Muscle layer of duodenum (tissue), 2 donors: ENCODE data around the gene CCL5.
"Not testable (repeated sequence)": the region's sequence is repeated elsewhere in the genome, so short reads cannot be mapped to it uniquely, and the experiment has no call there.

Experiments
- H3K27ac ChIP-seq: one replicate; pipeline ENCODE4 v1.7.0; 2013; ENCODE audit warnings: mild to moderate bottlenecking, low read length
- H3K27me3 ChIP-seq: one replicate; pipeline ENCODE4 v1.7.0; 2013; ENCODE audit warnings: low read depth, mild to moderate bottlenecking, control low read depth, low read length
- H3K36me3 ChIP-seq, 2 donors: one replicate each; pipeline ENCODE4 v1.7.0; 2013; ENCODE audit warnings: low read length in 2 of 2, control low read depth in 1 of 2, mild to moderate bottlenecking in 1 of 2; ENCODE audit not compliant: insufficient read depth in 2 of 2, control insufficient read depth in 1 of 2
- H3K4me1 ChIP-seq, 2 donors: one replicate each; pipeline ENCODE4 v1.7.0; 2013; ENCODE audit warnings: low read length in 2 of 2, mild to moderate bottlenecking in 2 of 2, control low read depth in 1 of 2, moderate library complexity in 1 of 2; ENCODE audit not compliant: insufficient read depth in 2 of 2, control insufficient read depth in 1 of 2
- H3K4me3 ChIP-seq, 2 donors: one replicate each; pipeline ENCODE4 v1.7.0; 2013; ENCODE audit warnings: low read length in 2 of 2, low read depth in 1 of 2, mild to moderate bottlenecking in 1 of 2
- H3K9me3 ChIP-seq, 2 donors: one replicate each; pipeline ENCODE4 v1.7.0; 2013; ENCODE audit warnings: low read length in 2 of 2, control low read depth in 1 of 2, mild to moderate bottlenecking in 1 of 2; ENCODE audit not compliant: control insufficient read depth in 1 of 2
- donor health status: healthy.

The CCL5 gene

DNA sequence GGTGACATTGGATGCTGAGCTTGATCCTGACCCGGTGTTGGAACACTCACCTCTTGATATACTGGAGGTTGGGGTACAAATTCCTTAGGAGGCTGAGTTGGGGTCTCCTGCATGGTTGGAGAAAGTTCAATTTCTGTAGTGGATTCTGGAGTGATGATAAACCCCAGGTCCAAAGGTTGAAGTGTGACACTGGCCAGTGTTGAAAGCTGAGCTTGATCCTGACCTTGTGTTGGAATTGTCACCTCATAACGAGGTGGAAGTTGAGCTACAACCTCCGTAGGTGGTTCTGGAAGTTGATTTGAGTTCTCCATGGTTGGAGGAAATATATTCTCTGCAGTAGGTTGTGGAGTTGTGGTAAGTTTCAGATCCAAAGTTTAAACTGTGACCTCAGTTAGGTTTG is 29.2 kb upstream of the CCL5 start:
- Histone ChIP-seq H3K27me3 (no peaks in the 10 kb centered on the region), H3K4me3 (no peak overlapping the region), H3K4me1 (no peaks in the 10 kb centered on the region), H3K27ac (no peak overlapping the region), H3K9me3 (no peaks in the 10 kb centered on the region), H3K36me3 (no peaks in the 10 kb centered on the region)

DNA sequence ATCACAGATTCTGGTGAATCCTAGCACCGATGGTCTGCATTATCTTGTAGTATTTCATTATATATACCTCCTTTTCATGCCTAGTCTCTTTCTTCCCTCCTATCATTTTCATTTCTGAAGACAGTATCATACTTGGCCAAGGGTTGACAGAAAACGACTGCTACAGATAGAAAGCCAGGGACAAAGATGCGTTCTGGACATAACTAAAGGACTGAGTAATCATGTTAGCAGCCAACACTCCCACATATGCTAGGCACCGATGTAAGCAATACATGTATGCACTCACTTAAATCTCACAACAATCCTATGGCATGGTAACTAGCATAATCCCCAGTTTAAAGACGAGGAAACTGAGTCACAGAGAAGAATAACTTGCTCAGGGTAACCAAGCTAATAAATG is 27.5 kb upstream of the CCL5 start:
- Histone ChIP-seq H3K36me3 (no peaks in the 10 kb centered on the region), H3K4me1 (no peaks in the 10 kb centered on the region), H3K9me3 (no peaks in the 10 kb centered on the region)

DNA sequence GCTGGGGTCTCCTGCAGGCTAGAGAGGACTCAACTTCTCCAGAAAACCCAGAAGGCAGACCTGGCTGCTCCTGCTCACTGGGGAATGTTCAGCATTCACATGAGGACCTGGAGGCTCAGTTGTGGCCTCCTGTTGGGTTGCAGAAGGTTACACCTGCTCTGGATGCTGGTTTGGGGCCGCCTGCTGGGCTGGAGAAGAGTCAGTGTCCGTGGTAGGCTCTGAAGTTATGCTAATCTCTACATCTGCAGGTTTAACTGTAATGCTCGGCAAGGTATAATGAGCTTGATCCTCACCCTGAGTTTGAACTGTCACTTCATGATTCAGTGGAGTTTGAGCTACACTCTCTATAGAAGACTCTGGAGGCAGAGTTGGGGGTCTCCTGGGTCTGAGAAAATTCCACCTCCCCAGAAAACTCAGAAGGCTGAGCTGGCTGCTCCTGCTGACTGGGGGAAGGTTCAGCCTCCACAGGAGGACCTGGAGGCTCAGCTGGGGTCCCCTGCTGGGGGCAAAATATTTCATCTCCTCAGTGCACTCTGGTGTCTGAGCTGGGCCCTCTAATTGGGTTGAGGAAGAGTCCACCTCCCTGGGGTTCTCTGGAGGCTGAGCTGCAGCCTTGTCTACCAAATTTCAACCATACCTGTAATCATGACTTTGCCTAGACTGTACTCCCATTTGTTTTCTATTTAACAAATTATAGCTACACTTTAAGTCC is 26.9 kb upstream of the CCL5 start:
- no peaks in the 10 kb centered on the region for H3K4me1 ChIP-seq
- no peaks in the 10 kb centered on the region for H3K9me3 ChIP-seq
- H3K27me3 ChIP-seq, result no peaks in the 10 kb centered on the region
- no peak overlapping the region for H3K4me3 ChIP-seq
- no peak overlapping the region for H3K27ac ChIP-seq
- H3K36me3 ChIP-seq, result no peaks in the 10 kb centered on the region

More for the DNA sequence above, 27.5 kb upstream of the CCL5 start:
- no peaks in the 10 kb centered on the region for H3K27me3 ChIP-seq
- no peak overlapping the region for H3K27ac ChIP-seq
- no peak overlapping the region for H3K4me3 ChIP-seq

DNA sequence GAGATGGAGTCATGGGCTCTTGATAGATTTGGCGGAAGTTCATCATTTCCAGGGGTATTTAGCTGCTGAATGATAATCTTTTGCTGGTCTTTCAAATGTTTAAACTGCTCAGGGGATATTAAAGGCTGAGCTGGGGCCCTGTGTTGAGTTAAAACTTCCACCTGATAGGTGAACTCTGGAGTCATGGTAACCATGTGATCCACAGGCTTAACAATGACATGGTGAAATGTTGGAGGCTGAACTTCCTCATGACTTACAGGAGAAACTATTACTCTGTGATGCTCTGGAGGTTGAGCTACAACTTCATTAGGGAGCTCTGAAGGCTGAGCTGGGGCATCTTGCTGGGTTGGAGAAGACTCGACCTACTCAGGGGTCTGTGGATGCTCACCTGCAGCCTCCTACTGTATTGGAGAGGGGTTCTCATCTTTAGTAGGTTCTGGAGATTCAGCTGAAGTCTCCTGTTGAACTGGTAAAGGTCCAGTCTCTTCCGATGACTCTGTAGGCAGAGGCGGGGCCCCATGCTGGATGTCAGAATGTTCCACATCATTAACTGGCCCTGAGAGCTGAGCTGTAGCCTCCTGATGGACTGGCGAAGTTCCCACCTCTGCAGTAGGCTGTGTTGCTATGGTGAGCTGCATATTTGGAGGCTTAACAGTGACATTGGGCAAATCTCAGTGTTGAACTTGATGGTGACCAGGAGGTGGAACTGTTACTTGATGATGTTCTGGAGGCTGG is 26.2 kb upstream of the CCL5 start:
- no peaks in the 10 kb centered on the region for H3K9me3 ChIP-seq
- H3K4me3 ChIP-seq, result no peak overlapping the region
- no peaks in the 10 kb centered on the region for H3K36me3 ChIP-seq
- no peaks in the 10 kb centered on the region for H3K4me1 ChIP-seq
- no peaks in the 10 kb centered on the region for H3K27me3 ChIP-seq
- no peak overlapping the region for H3K27ac ChIP-seq

DNA sequence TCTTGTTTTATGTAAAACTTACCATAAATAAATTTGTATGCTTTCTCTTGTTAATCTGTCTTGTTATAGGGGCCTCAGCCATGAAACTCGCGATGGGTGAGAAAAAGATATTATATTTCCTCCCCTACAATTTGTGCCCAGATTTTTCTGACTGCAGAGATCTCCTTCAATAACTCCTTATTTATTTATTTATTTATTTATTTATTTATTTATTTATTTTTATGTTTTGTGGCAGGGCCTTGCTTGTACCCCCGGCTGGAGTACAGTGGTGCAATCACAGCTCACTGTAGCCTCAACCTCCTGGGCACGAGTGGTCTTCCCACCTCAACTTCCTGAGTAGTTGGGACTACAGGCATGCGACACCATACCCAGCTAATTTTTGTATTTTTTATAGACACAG is 23.3 kb upstream of the CCL5 start:
- Histone ChIP-seq H3K27ac (no peak overlapping the region), H3K27me3 (no peaks in the 10 kb centered on the region), H3K4me1 (no peaks in the 10 kb centered on the region), H3K9me3 (no peaks in the 10 kb centered on the region), H3K36me3 (no peaks in the 10 kb centered on the region), H3K4me3 (no peak overlapping the region)

DNA sequence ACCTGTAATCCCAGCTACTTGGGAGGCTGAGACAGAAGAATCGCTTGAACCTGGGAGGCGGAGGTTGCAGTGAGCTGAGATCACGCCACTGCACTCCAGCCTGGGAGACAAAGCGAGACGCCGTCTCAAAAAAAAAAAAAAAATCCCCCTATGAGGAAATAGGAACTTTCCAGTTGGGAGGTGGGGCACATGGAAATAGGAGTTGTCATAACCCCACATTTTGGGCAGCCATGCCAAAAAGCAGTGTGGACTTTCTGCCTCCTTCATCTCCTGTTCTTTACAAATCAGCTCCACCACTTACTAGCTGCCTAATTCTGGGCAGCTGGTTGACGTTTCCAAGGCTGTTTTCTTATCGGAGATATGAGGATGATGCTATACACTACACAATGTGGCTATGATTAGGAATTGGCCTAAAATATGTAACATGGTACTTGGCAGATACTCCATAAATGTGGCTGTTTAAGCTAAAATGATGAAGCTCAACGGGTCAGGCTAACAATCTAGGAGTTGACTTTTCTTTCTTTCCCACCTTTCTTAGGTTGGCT is 21.5 kb upstream of the CCL5 start:
- Histone ChIP-seq H3K4me1 (no peaks in the 10 kb centered on the region), H3K9me3 (no peaks in the 10 kb centered on the region), H3K27me3 (no peaks in the 10 kb centered on the region), H3K27ac (no peak overlapping the region), H3K36me3 (no peaks in the 10 kb centered on the region), H3K4me3 (no peak overlapping the region)

DNA sequence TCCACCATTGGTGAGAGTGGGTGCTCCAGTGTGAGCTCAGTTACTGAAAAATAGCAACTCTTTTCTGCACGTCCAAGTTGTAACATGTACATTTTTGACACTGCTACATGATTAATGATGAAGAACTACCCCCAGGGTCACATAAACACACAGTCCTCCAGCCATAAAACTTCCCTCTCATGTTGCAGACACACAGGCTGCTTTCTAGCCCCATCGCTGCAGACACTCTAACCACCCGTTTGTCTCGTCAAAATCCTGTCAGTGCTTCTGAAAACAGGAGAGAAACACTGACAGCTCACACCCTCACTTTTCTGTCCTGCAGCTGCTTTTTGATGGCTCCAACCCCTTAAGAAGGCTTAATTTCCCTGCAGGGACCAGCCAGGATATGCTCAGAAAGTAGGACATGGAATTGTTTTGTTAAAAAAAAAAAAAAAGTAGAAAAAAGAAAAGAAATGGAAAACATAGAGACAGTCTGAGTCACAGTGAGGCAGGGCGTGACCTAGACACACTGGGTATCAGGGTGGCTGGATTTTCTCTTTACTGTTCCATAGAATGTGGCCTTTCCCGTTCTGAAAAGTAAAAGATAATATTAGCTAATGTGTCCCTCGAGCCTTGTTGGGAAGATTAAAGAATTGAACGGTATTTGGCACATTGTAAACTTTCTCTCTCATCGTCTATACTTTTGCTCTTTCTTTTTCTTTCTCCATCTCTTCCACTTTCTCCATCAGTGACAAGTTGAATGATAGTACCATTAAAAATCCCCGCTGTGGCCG is 20.7 kb upstream of the CCL5 start:
- Histone ChIP-seq H3K4me1 (no peaks in the 10 kb centered on the region), H3K4me3 (no peak overlapping the region), H3K36me3 (no peaks in the 10 kb centered on the region), H3K27me3 (no peaks in the 10 kb centered on the region), H3K27ac (no peak overlapping the region), H3K9me3 (no peaks in the 10 kb centered on the region)

DNA sequence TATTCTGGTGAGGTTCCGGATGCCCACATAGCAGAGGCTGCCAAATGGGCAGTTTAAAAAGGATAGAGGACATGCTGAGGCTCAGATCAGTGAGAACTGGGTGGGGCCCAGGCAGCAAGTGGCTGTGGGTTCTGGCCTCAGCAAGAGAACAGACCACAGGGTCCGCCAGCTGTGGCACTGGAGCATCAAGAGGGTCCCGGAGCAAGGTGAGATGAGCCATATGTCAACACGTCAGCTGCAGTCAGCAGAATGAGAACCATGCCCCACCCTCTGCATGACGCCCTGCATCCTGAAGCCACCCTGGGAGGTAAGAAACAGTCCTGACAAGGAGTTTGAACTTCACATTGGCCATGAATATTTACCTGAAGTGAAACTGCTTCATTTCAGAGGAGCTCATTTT is 20.1 kb upstream of the CCL5 start:
- H3K4me3 ChIP-seq, result no peak overlapping the region
- H3K27ac ChIP-seq, result no peak overlapping the region
- H3K4me1 ChIP-seq, result no peaks in the 10 kb centered on the region
- H3K36me3 ChIP-seq, result no peaks in the 10 kb centered on the region
- H3K9me3 ChIP-seq, result no peaks in the 10 kb centered on the region
- no peaks in the 10 kb centered on the region for H3K27me3 ChIP-seq

DNA sequence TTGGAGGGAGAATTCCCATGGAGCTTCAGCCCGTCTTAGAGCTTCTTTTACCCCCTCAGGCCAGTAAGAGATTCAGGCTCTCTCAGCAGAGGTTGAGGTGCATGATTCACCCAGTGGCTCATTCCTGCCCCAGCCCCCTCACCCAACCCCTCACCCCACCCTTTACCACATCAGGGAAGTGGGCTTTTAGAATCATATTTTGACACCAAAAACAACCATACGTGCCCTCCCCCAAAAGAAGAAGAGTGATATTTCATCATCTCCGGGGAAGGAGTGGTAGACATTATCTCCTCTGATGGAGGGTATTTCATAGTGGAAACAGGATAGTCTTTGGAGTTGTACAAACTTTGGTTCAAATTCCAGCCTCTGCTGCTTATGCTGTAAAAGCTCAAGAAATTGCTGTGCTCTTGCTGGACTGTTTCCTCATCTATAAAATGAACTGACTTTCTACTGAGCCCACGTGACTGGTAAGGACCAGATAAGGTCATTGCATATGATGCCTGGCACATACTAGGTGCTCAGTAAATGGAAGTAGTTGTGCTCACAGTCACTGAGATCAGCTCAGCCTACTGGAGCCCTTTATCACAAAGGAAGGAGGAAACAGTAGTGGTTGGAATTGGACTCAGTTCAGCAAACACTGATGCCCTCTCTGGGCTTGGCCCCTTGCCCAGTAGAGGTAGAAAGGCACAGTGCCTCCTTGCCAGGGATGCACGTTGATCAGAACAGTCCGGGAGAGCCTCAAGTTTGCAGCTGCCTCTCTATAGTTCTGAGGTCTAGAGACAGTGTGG is 18.3 kb upstream of the CCL5 start:
- no peaks in the 10 kb centered on the region for H3K27me3 ChIP-seq
- no peak overlapping the region for H3K27ac ChIP-seq
- H3K9me3 ChIP-seq, result no peaks in the 10 kb centered on the region
- H3K4me3 ChIP-seq, result no peak overlapping the region
- H3K4me1 ChIP-seq, result no peaks in the 10 kb centered on the region
- H3K36me3 ChIP-seq, result no peaks in the 10 kb centered on the region

DNA sequence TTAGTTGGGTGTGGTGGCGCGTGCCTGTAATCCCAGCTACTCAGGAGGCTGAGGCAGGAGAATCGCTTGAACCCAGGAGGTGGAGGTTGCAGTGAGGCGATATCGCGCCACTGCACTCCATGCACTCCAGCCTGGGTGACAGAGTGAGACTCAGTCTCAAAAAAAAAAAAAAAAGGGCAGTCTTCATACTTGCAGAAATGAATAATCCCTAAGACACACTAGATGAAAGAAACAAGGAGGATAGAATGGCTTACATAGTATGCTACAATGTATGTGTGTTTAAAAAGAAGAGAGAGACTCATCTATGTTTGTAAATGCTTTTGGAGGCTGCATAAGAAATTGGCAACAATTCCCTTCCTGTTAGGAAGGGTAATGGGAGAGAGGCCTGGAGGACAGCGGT is 17.6 kb upstream of the CCL5 start:
- H3K4me3 ChIP-seq, H3K36me3 ChIP-seq, H3K27me3 ChIP-seq, H3K4me1 ChIP-seq, H3K9me3 ChIP-seq, H3K27ac ChIP-seq: not testable (repeated sequence)
